Skeletal muscle satellite cell (primary cell): ENCODE data around the gene GNB5.
"Not testable (repeated sequence)": the region's sequence is repeated elsewhere in the genome, so short reads cannot be mapped to it uniquely, and the experiment has no call there.

Experiments
- H3K27me3 ChIP-seq: 2 replicates; pipeline ENCODE4 v1.7.0; 2013; ENCODE audit warnings: low read length; ENCODE audit not compliant: control insufficient read depth, insufficient read depth
- H3K36me3 ChIP-seq: 2 replicates; pipeline ENCODE4 v1.7.0; 2013; ENCODE audit warnings: mild to moderate bottlenecking, control low read depth, low read length; ENCODE audit not compliant: insufficient read depth
- H3K4me1 ChIP-seq: 2 replicates; pipeline ENCODE4 v1.7.0; 2013; ENCODE audit warnings: low read length; ENCODE audit not compliant: control insufficient read depth, insufficient read depth
- H3K4me2 ChIP-seq: 2 replicates; pipeline ENCODE4 v1.7.0; 2013; ENCODE audit warnings: mild to moderate bottlenecking, low read length
- H3K4me3 ChIP-seq: 2 replicates; pipeline ENCODE4 v1.7.0; 2013; ENCODE audit warnings: low read length
- H3K9ac ChIP-seq: 2 replicates; pipeline ENCODE4 v1.7.0; 2013; ENCODE audit warnings: mild to moderate bottlenecking, low read depth, low read length, moderate library complexity
- H3K9me3 ChIP-seq: replicated peaks from 2 replicates; pipeline ENCODE4 v1.7.0; 2013; ENCODE audit warnings: mild to moderate bottlenecking, control low read depth, low read length

The GNB5 gene

GRCh38 chr15:52104532-52105004 is 86.6 kb downstream of the GNB5 start:
- Histone ChIP-seq H3K4me1 (peaks cover 26% of the 10 kb centered on the region), H3K9me3 (no peaks in the 10 kb centered on the region)

GRCh38 chr15:52103217-52104207 is 87.7 kb downstream of the GNB5 start:
- no peaks in the 10 kb centered on the region for H3K9me3 ChIP-seq
- H3K27me3 ChIP-seq: no peaks in the 10 kb centered on the region
- no peak overlapping the region for H3K4me3 ChIP-seq
- peaks cover 26% of the 10 kb centered on the region for H3K4me1 ChIP-seq
- no peaks in the 10 kb centered on the region for H3K36me3 ChIP-seq
- peak overlapping the region; percentile 73 for H3K9ac ChIP-seq
- peak overlapping the region; percentile 51 for H3K4me2 ChIP-seq

More at GRCh38 chr15:52104532-52105004, 86.6 kb downstream of the GNB5 start:
- Histone ChIP-seq H3K4me2 (no peak overlapping the region), H3K4me3 (no peak overlapping the region), H3K27me3 (peaks cover 2% of the 10 kb centered on the region), H3K36me3 (no peaks in the 10 kb centered on the region), H3K9ac (no peak overlapping the region)

GRCh38 chr15:52102463-52102862 is 88.7 kb downstream of the GNB5 start:
- no peaks in the 10 kb centered on the region for H3K36me3 ChIP-seq
- H3K4me3 ChIP-seq: no peak overlapping the region
- H3K9ac ChIP-seq: peak overlapping the region; percentile 73
- no peaks in the 10 kb centered on the region for H3K9me3 ChIP-seq
- no peak overlapping the region for H3K4me2 ChIP-seq
- H3K27me3 ChIP-seq: no peaks in the 10 kb centered on the region
- peaks cover 26% of the 10 kb centered on the region for H3K4me1 ChIP-seq

- Histone ChIP-seq H3K27me3 (no peaks in the 10 kb centered on the region), H3K9ac (no peak overlapping the region), H3K4me2 (no peak overlapping the region), H3K9me3 (no peaks in the 10 kb centered on the region), H3K4me1 (peaks cover 31% of the 10 kb centered on the region), H3K4me3 (no peak overlapping the region), H3K36me3 (no peaks in the 10 kb centered on the region)
Measured at GRCh38 chr15:52101542-52102323, 89.5 kb downstream of the GNB5 start.

- H3K4me1 ChIP-seq: peaks cover 31% of the 10 kb centered on the region
- H3K9ac ChIP-seq: no peak overlapping the region
- H3K27me3 ChIP-seq: no peaks in the 10 kb centered on the region
- no peak overlapping the region for H3K4me3 ChIP-seq
- no peaks in the 10 kb centered on the region for H3K9me3 ChIP-seq
- H3K36me3 ChIP-seq: no peaks in the 10 kb centered on the region
- H3K4me2 ChIP-seq: no peak overlapping the region
Measured at GRCh38 chr15:52100807-52101442, 90.3 kb downstream of the GNB5 start.

GRCh38 chr15:52099651-52100272 is 91.4 kb downstream of the GNB5 start:
- Histone ChIP-seq H3K4me2 (no peak overlapping the region), H3K9ac (no peak overlapping the region), H3K4me3 (no peak overlapping the region), H3K9me3 (no peaks in the 10 kb centered on the region), H3K4me1 (peaks cover 38% of the 10 kb centered on the region), H3K27me3 (no peaks in the 10 kb centered on the region), H3K36me3 (no peaks in the 10 kb centered on the region)

GRCh38 chr15:52098323-52098722 is 92.9 kb downstream of the GNB5 start:
- Histone ChIP-seq H3K9ac (no peak overlapping the region), H3K27me3 (no peaks in the 10 kb centered on the region), H3K4me2 (no peak overlapping the region), H3K4me3 (no peak overlapping the region), H3K9me3 (no peaks in the 10 kb centered on the region), H3K36me3 (no peaks in the 10 kb centered on the region), H3K4me1 (peaks cover 39% of the 10 kb centered on the region)

GRCh38 chr15:52097180-52097579 is 94.0 kb downstream of the GNB5 start:
- Histone ChIP-seq H3K9me3 (no peaks in the 10 kb centered on the region), H3K4me2 (no peak overlapping the region), H3K4me1 (peaks cover 37% of the 10 kb centered on the region), H3K36me3 (no peaks in the 10 kb centered on the region), H3K27me3 (no peaks in the 10 kb centered on the region), H3K4me3 (no peak overlapping the region), H3K9ac (no peak overlapping the region)

- not testable (repeated sequence) for H3K4me3 ChIP-seq, H3K4me2 ChIP-seq, H3K36me3 ChIP-seq, H3K9ac ChIP-seq, H3K27me3 ChIP-seq, H3K9me3 ChIP-seq
- H3K4me1 ChIP-seq: peaks cover 33% of the 10 kb centered on the region
Measured at GRCh38 chr15:52096536-52096935, 94.7 kb downstream of the GNB5 start.

- Histone ChIP-seq H3K4me3 (no peak overlapping the region), H3K4me1 (peaks cover 33% of the 10 kb centered on the region), H3K9ac (peak overlapping the region; percentile 71)
Measured at GRCh38 chr15:52095597-52096262, 95.5 kb downstream of the GNB5 start.

More at GRCh38 chr15:52095597-52096262, 95.5 kb downstream of the GNB5 start:
- Histone ChIP-seq H3K27me3 (no peaks in the 10 kb centered on the region), H3K36me3 (no peaks in the 10 kb centered on the region), H3K9me3 (no peaks in the 10 kb centered on the region), H3K4me2 (peak overlapping the region; percentile 66)
